ENCODE results near the gene CAMTA2. TPM values are rescaled to one million over a fixed set of nuclear protein-coding genes. Genes with fewer than 3 reads are reported as not detected.

Gene CAMTA2
- total RNA-seq, 3 donors from 2014 or later: 87.8 to 141 (median 101) TPM

DNA sequence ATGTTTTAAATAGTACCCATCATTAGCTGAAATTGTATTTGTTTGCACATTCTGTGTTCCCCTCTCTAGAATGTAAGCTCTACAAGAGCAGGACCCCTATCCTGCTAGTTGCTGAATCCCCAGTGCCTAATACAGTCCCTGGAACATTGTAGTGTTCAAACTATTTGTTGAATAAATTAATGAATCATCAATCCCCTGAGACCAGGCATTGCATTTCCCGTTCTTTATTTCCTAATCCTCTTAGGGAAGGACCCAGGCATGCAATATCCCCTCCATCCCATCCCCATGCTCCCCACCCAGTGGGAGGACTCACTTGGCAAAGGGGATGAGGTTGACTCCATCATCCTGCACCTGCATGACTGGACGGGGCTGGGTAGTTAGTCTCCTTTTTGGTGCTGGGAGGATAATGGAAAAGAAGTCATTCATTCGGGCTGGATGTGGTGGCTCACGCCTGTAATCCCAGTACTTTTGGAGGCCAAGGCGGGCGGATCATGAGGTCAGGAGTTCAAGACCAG lies 6.7 kb upstream of the CAMTA2 start:
- Mint-ChIP-seq H3K9me3 (no peaks in the 10 kb centered on the region), H3K4me3 (no peak overlapping the region), H3K4me1 (ENCODE audit: low read depth) (peaks cover 27% of the 10 kb centered on the region), H3K27me3 (ENCODE audit: low read depth) (no peaks in the 10 kb centered on the region), H3K36me3 (ENCODE audit: insufficient read depth) (peaks cover 4% of the 10 kb centered on the region)
- DNase-seq: no peak
- ATAC-seq: no peak

- peaks cover 4% of the 10 kb centered on the region for H3K36me3 Mint-ChIP-seq (ENCODE audit: insufficient read depth)
- H3K4me1 Mint-ChIP-seq (ENCODE audit: low read depth): peaks cover 39% of the 10 kb centered on the region
- H3K9me3 Mint-ChIP-seq: no peaks in the 10 kb centered on the region
- peak; percentile 21 for DNase-seq
- H3K4me3 Mint-ChIP-seq: peak overlapping the region; percentile 92
- ATAC-seq: peak; percentile 18 to 19
- no peaks in the 10 kb centered on the region for H3K27me3 Mint-ChIP-seq (ENCODE audit: low read depth)
These were observed 492 bp upstream of the CAMTA2 start for GRCh38 chr17:4987767-4988567.

DNA sequence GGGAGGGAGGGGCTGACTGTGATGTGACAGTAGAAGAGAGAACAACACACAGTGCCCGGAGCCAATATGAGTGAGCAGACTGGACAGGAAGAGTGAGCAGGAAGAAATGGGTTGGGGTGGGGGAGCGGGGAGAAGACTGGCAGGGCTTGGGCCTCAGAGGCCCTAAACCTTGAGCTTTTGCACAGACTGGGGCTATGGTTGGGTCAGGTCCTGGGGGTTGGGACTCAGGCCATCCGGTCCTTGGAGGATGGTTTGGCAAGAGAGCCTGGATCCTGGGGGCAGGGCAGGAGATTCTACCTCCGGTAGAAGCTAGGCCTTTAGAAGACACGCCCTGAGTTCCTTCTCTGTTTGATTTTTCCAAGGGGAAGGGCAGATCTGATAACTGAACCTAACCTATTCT lies 1.1 kb downstream of the CAMTA2 start:
- Mint-ChIP-seq H3K27me3 (ENCODE audit: low read depth) (no peaks in the 10 kb centered on the region), H3K36me3 (ENCODE audit: insufficient read depth) (peaks cover 3% of the 10 kb centered on the region), H3K9me3 (no peaks in the 10 kb centered on the region), H3K4me3 (peak overlapping the region; percentile 92), H3K4me1 (ENCODE audit: low read depth) (peaks cover 40% of the 10 kb centered on the region)
- DNase-seq (no peak), ATAC-seq (no peak)

DNA sequence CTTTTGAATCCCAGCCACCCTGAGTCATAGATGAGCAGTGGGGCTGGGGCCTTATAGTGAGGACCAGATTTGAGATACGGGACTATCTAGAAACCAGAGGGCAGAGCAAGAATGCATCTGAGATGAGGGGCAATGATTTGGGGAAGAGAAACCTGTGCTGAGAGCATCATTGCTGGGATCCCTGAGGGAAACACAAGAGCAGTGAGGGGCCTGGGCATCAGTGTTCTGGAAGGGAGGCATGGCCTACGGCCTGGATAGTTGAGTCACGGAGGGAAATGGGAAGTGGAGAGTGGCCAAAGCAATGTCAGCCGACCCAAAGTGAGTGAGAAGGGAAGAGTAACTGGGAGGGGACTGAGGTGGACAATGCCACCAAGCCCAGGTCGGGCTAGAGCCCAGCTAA lies 5.2 kb downstream of the CAMTA2 start:
- Mint-ChIP-seq H3K4me3 (no peak overlapping the region), H3K36me3 (ENCODE audit: insufficient read depth) (peaks cover 24% of the 10 kb centered on the region), H3K27me3 (ENCODE audit: low read depth) (no peaks in the 10 kb centered on the region), H3K9me3 (no peaks in the 10 kb centered on the region), H3K4me1 (ENCODE audit: low read depth) (peaks cover 27% of the 10 kb centered on the region)
- no peak for ATAC-seq
- no peak for DNase-seq

GRCh38 chr17:4980644-4981216 lies 6.7 kb downstream of the CAMTA2 start:
- no peak overlapping the region for H3K4me3 Mint-ChIP-seq
- H3K36me3 Mint-ChIP-seq (ENCODE audit: insufficient read depth): peaks cover 24% of the 10 kb centered on the region
- ATAC-seq: peak; percentile 77 to 88
- no peak for DNase-seq
- H3K4me1 Mint-ChIP-seq (ENCODE audit: low read depth): peaks cover 18% of the 10 kb centered on the region
- H3K27me3 Mint-ChIP-seq (ENCODE audit: low read depth): no peaks in the 10 kb centered on the region
- no peaks in the 10 kb centered on the region for H3K9me3 Mint-ChIP-seq

GRCh38 chr17:4978726-4979125 lies 8.7 kb downstream of the CAMTA2 start:
- no peak overlapping the region for H3K4me3 Mint-ChIP-seq
- no peaks in the 10 kb centered on the region for H3K27me3 Mint-ChIP-seq (ENCODE audit: low read depth)
- H3K36me3 Mint-ChIP-seq (ENCODE audit: insufficient read depth): peaks cover 42% of the 10 kb centered on the region
- H3K9me3 Mint-ChIP-seq: no peaks in the 10 kb centered on the region
- no peak for ATAC-seq
- peaks cover 16% of the 10 kb centered on the region for H3K4me1 Mint-ChIP-seq (ENCODE audit: low read depth)
- no peak for DNase-seq

- Mint-ChIP-seq H3K9me3 (no peaks in the 10 kb centered on the region), H3K36me3 (ENCODE audit: insufficient read depth) (peaks cover 43% of the 10 kb centered on the region)
These were observed 13.3 kb downstream of the CAMTA2 start for GRCh38 chr17:4974115-4974670.

DNA sequence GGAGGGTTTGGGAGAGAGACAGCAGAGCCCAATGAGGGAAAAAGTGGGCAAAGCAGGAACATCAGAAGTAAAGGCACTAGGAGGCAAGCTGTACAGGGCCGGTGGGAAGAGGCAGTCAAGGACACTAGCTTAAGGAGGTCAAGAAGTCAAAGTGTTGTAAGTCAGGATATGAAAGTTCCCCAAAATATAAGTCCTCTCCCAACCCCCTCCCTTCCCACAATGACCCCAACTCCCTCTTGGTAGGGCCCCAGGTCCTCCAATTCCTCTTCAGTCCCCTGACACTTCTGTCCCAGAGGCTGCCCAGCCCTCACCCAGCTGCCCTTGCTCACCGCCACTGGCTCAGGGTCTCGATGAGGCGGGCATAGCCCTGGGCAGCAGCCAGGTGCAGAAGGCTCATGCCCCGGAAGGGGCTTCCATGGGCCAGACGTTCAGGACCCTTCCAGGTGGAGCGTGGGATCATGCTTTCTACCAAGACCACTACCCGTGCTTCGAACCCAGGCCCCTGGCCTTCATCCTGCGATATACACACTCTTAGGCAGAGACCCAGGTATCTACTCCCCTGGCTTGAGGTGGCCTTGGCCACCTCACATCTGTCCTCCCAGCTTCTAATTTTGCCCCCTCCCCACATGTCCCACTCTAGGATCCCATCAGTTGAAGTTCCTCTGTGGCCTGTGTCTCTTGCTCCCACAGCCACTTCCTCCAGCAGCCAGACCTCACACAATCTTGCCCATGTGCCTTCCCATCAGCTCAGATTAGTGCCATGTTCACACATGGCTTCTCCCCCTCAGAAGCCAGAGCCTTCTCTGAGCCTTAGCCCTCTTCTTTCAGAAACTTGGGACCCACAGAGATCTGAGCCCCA lies 14.0 kb downstream of the CAMTA2 start:
- Mint-ChIP-seq H3K36me3 (ENCODE audit: insufficient read depth) (peaks cover 44% of the 10 kb centered on the region), H3K9me3 (no peaks in the 10 kb centered on the region), H3K4me1 (ENCODE audit: low read depth) (peaks cover 28% of the 10 kb centered on the region), H3K4me3 (no peak overlapping the region), H3K27me3 (ENCODE audit: low read depth) (no peaks in the 10 kb centered on the region)
- DNase-seq (no peak), ATAC-seq (no peak)

More at GRCh38 chr17:4974115-4974670, 13.3 kb downstream of the CAMTA2 start:
- DNase-seq: no peak
- no peak for ATAC-seq
- no peaks in the 10 kb centered on the region for H3K27me3 Mint-ChIP-seq (ENCODE audit: low read depth)
- no peak overlapping the region for H3K4me3 Mint-ChIP-seq
- peaks cover 21% of the 10 kb centered on the region for H3K4me1 Mint-ChIP-seq (ENCODE audit: low read depth)

DNA sequence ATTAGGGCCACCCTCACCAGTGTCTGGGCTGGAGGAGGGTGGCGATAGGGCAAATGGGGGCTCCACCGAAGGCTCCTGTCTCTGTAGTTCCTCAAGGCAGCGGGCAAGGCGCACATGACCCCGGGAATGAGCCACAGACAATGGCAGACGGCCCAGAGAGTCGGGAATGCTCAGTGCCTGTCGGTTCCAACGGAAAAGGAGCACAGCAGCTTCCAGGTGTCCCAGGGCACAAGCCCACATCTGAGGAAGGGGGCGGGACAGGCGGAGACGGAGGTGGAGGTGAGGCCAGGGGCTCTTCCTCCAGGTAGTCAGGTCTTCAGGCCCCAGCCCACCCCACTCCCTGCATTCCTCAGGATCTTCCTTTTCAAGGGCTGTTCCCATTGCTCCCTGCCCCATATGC lies 14.7 kb downstream of the CAMTA2 start:
- H3K36me3 Mint-ChIP-seq (ENCODE audit: insufficient read depth): peaks cover 40% of the 10 kb centered on the region
- peaks cover 28% of the 10 kb centered on the region for H3K4me1 Mint-ChIP-seq (ENCODE audit: low read depth)
- H3K27me3 Mint-ChIP-seq (ENCODE audit: low read depth): no peaks in the 10 kb centered on the region

DNA sequence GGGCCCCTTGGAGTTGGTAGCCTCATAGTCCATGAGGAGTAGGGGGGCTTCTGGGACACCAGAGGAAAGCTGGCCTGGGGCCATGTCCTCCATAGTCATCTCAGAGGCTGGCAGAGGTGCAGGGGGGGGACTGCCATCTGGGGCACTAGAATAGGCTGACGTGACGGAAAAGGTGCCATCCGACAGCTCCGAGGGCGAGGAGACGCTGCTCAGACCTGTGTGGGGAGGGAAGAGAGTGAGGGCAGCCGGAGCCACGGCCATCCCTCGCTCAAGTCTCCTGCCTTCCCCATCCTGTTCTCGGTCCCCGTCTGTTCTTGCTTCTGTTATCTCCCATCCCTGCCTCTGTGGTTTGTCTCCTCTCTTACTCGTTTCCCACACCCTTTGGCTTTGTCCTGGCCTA lies 15.2 kb downstream of the CAMTA2 start:
- peaks cover 39% of the 10 kb centered on the region for H3K36me3 Mint-ChIP-seq (ENCODE audit: insufficient read depth)
- no peak overlapping the region for H3K4me3 Mint-ChIP-seq
- ATAC-seq: no peak
- H3K4me1 Mint-ChIP-seq (ENCODE audit: low read depth): peaks cover 28% of the 10 kb centered on the region
- no peaks in the 10 kb centered on the region for H3K9me3 Mint-ChIP-seq
- H3K27me3 Mint-ChIP-seq (ENCODE audit: low read depth): no peaks in the 10 kb centered on the region
- no peak for DNase-seq

More for the DNA sequence above, 14.7 kb downstream of the CAMTA2 start:
- DNase-seq (no peak), ATAC-seq (no peak)
- Mint-ChIP-seq H3K4me3 (no peak overlapping the region), H3K9me3 (no peaks in the 10 kb centered on the region)

GRCh38 chr17:4971826-4972225 lies 15.6 kb downstream of the CAMTA2 start:
- DNase-seq (no peak), ATAC-seq (no peak)
- Mint-ChIP-seq H3K36me3 (ENCODE audit: insufficient read depth) (peaks cover 39% of the 10 kb centered on the region), H3K4me1 (ENCODE audit: low read depth) (peaks cover 28% of the 10 kb centered on the region), H3K4me3 (no peak overlapping the region), H3K27me3 (ENCODE audit: low read depth) (no peaks in the 10 kb centered on the region), H3K9me3 (no peaks in the 10 kb centered on the region)

DNA sequence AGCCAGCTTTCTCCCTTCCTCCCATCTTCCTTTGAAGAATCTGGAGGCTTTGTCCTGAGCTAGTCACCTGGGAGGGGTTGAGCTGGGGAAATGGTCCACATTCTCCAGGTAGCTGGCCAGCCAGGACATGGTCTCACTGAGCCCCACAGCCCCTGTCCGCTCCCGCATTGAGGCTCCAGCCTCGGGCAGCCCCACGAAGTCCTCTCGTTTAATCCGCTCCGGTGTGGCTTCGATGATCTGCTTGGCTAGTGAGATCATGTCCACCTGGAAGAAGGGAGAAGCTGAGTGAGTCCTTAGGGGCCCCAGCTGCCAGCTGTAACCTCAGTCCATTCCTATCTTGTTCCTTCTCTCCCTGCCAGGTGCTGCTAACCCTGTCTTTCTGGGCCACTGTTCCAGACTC lies 17.2 kb downstream of the CAMTA2 start:
- H3K4me3 Mint-ChIP-seq: no peak overlapping the region
- DNase-seq: no peak
- peaks cover 36% of the 10 kb centered on the region for H3K4me1 Mint-ChIP-seq (ENCODE audit: low read depth)
- no peak for ATAC-seq
- peaks cover 42% of the 10 kb centered on the region for H3K36me3 Mint-ChIP-seq (ENCODE audit: insufficient read depth)
- H3K9me3 Mint-ChIP-seq: no peaks in the 10 kb centered on the region
- no peaks in the 10 kb centered on the region for H3K27me3 Mint-ChIP-seq (ENCODE audit: low read depth)

DNA sequence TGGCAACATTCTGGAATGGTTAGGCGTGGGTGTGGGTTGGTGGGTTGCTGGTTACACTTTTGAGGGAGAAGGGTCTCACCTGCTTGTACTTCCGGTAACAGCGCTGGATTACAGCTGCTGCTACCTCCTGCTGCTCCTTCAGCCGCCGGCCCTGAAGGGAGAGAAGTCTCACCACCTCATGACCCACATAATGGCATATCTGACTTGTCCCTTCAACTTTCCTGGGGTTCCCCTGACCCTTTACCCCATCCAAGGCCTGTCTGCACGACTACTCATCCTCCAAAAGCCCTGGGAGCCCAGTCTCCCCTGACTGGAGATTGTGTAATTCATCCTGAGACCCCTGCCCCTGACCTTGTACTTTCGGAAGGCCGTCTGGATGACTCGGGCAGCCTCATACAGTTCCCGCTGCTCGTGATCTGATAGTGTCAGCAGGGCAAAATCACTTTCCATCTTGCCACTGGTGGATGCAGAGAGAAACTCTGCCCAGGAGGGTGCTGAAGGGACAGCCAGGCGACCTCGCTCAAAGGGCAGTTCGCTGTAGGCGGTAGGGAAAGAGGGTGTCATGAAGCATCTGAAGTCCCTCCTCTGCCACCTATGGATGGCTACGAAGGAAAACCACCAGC lies 17.8 kb downstream of the CAMTA2 start:
- peaks cover 37% of the 10 kb centered on the region for H3K36me3 Mint-ChIP-seq (ENCODE audit: insufficient read depth)
- peaks cover 38% of the 10 kb centered on the region for H3K4me1 Mint-ChIP-seq (ENCODE audit: low read depth)
- H3K27me3 Mint-ChIP-seq (ENCODE audit: low read depth): no peaks in the 10 kb centered on the region
- no peak overlapping the region for H3K4me3 Mint-ChIP-seq
- no peak for DNase-seq
- no peak for ATAC-seq
- no peaks in the 10 kb centered on the region for H3K9me3 Mint-ChIP-seq
